ENCODE data around the gene VAV2.

The VAV2 gene

GRCh38 chr9:134005381-134005780, 13.3 kb upstream of the VAV2 start:
- ChIA-PET CTCF (interaction anchor here (0.6 to 1.8 kb wide), 4 partner anchors 11 to 617 kb away, joined by 3 to 10 read pairs (median 4); no protein-coding TSS in a partner anchor), POLR2A (ENCODE audit: low non-redundant PET) (no interaction called here)
- no peak for DNase-seq (ENCODE audit: low spot score)
- no peak overlapping the region for H3K27ac ChIP-seq
- TF ChIP-seq, protein P1, sequence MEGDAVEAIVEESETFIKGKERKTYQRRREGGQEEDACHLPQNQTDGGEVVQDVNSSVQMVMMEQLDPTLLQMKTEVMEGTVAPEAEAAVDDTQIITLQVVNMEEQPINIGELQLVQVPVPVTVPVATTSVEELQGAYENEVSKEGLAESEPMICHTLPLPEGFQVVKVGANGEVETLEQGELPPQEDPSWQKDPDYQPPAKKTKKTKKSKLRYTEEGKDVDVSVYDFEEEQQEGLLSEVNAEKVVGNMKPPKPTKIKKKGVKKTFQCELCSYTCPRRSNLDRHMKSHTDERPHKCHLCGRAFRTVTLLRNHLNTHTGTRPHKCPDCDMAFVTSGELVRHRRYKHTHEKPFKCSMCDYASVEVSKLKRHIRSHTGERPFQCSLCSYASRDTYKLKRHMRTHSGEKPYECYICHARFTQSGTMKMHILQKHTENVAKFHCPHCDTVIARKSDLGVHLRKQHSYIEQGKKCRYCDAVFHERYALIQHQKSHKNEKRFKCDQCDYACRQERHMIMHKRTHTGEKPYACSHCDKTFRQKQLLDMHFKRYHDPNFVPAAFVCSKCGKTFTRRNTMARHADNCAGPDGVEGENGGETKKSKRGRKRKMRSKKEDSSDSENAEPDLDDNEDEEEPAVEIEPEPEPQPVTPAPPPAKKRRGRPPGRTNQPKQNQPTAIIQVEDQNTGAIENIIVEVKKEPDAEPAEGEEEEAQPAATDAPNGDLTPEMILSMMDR (conservative IDR thresholded peaks at IDR 0.05; ENCODE audit: low read depth), result no peak

DNA sequence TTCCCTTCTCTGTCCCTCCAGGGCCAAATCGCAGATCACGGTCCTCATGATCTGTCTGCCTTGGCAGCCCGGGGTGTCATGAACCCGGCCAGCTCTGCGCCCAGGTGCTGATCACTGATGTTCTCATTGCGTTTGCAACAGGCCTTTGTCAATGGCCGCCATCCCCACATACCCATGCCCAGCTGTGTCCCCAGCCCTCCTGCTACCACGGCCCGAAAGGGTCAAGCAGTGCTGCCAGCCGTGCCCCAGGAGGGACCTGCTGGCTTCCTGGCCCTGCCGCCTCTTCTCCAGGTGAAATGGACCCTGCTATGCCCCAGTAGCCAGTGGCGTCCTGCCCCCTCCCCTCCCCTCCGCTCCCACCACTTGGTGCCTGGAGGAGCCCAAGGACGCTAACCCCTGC, 12.8 kb upstream of the VAV2 start:
- CTCF ChIA-PET, result interaction anchor here (1.8 kb wide), 1 partner anchor 10 kb away, joined by 10 read pairs; no protein-coding TSS in a partner anchor
- TF ChIP-seq, protein P1 (conservative IDR thresholded peaks at IDR 0.05; ENCODE audit: low read depth), result no peak
- no peak overlapping the region for H3K27ac ChIP-seq
- POLR2A ChIA-PET (ENCODE audit: low non-redundant PET), result no interaction called here
- no peak for DNase-seq (ENCODE audit: low spot score)

DNA sequence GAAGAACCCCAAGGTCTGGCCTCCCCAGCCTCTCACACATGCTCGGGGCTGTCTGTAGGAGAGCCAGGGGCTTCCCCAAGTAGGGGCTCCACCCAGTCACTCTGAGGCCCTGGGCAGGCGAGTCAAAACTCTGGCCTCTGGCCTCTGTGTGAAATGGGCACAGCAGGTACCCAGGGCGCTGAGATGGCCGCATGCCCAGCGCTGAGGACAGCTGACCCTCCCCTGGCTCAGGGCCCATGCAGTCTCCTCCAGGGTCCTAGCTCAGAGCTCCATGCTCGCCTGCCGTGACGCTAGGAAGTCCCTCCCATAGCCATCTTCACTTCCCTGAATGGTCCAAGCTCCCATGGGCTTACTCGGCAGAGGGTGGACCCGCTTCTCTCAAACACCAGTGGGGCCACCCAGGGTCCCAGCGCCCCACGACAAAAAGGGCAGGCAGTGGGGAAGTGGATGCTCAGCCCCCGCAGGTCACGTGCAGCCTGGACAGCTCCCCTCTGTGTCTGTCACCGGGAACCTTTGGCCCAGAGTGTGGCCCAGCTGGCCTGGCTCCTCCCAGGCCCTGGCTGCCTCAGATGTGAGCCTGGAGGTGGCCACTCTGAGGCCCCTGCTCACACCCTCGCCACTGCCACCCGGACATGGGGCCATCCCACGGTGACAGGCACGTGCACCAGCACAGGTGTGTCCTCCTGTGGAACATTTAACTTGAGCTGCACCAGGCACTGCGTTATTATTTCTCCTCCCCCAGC, 12.2 kb upstream of the VAV2 start:
- POLR2A ChIA-PET (ENCODE audit: low non-redundant PET), result no interaction called here
- no peak overlapping the region for H3K27ac ChIP-seq
- TF ChIP-seq, protein P1 (conservative IDR thresholded peaks at IDR 0.05; ENCODE audit: low read depth), result no peak
- no peak for DNase-seq (ENCODE audit: low spot score)
- CTCF ChIA-PET, result interaction anchor here (1.8 kb wide), 1 partner anchor 10 kb away, joined by 10 read pairs; no protein-coding TSS in a partner anchor

DNA sequence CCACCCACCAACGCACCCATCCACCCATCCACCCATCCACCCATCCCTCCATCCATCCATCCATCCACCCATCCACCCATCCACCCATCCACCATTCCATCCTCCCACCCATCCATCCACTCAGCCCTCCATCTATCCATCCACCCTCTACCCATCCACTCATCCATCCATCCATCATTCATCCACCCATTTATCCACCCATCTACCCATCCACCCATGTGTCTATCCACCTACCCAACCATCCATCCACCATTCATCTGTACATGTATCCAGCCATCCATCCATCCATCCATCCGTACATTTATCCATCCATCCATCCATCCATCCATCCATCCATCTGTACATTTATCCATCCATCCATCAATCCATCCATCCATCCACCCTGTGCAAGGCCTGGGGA, 11.1 kb upstream of the VAV2 start:
- H3K27ac ChIP-seq, result no peak overlapping the region
- ChIA-PET POLR2A (ENCODE audit: low non-redundant PET) (interaction anchor here (0.5 kb wide), 1 partner anchor 14 kb away, joined by 5 read pairs; no protein-coding TSS in a partner anchor), CTCF (no interaction called here)
- no peak for DNase-seq (ENCODE audit: low spot score)
- TF ChIP-seq, protein P1 (conservative IDR thresholded peaks at IDR 0.05; ENCODE audit: low read depth), result no peak

DNA sequence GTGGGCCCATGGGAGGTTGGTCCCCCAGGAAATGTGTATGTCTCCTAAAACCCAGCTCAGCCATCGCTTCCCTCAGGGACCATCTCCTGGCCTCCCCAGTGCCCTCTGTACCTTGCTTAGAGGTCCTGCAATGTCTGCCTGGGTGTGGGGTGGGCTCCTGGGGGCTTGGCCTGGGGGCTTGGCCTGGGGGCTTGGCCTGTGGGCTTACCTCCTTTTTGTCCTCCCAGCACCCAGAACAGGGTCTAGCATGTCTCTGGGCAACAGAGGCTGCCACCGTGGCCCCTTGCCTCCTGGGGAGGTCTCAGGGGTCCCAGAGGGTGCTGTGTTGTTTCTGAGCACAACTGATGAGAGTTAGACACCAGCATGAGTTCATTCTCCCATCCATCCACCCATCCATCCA, 10.7 kb upstream of the VAV2 start:
- CTCF ChIA-PET, result no interaction called here

GRCh38 chr9:133999851-134000265, 7.7 kb upstream of the VAV2 start:
- DNase-seq (ENCODE audit: low spot score), result no peak
- H3K27ac ChIP-seq, result no peak overlapping the region
- ChIA-PET POLR2A (ENCODE audit: low non-redundant PET) (no interaction called here), CTCF (interaction anchor here (1.0 kb wide), 1 partner anchor 257 kb away, joined by 5 read pairs; no protein-coding TSS in a partner anchor)
- TF ChIP-seq, protein P1 (conservative IDR thresholded peaks at IDR 0.05; ENCODE audit: low read depth), result no peak

More for the DNA sequence above, 10.7 kb upstream of the VAV2 start:
- TF ChIP-seq, protein P1 (conservative IDR thresholded peaks at IDR 0.05; ENCODE audit: low read depth), result no peak
- no peak overlapping the region for H3K27ac ChIP-seq
- no peak for DNase-seq (ENCODE audit: low spot score)
- POLR2A ChIA-PET (ENCODE audit: low non-redundant PET), result no interaction called here

Measured in RWPE1 (cell line).